ENCODE measurements around the gene ERG. TPM values are rescaled to one million over a fixed set of nuclear protein-coding genes. Genes with fewer than 3 reads are reported as not detected.

Gene ERG
- total and polyA plus RNA-seq, 2 experiments from 2014 or later, result 0.14 to 0.44 TPM

DNA sequence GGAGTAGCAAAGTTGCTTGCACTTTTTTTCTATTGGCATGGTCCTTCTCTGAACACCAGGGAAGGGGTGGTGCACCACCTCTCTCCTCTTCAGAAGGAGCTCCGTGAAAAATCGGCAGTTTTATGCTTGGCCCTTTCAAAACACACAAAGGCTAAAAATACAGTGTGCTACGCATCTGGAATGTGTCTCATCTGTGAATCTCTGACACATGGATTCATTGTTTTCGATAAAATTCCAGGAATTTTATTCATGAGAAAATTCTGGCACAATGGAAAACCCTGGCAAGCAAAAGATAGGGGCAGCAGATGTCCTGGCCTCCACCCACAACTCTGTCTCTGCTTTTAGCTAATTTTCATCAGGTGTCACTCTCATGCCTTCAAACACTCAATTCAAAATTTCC lies 42.9 kb downstream of the ERG start (continued):
- no peak for TF ChIP-seq ZNF114 (CRISPR knock-in tag; IDR thresholded peaks at IDR 0.05)
- TF ChIP-seq CREB1 (CRISPR knock-in tag; IDR thresholded peaks at IDR 0.05; ENCODE audit: low read depth), result no peak
- no peak for TF ChIP-seq JUNB (IDR thresholded peaks at IDR 0.05; ENCODE audit: unreplicated experiment)
- TF ChIP-seq NANOG (IDR thresholded peaks at IDR 0.05; ENCODE audit: borderline replicate concordance), result no peak
- TF ChIP-seq, protein P1, sequence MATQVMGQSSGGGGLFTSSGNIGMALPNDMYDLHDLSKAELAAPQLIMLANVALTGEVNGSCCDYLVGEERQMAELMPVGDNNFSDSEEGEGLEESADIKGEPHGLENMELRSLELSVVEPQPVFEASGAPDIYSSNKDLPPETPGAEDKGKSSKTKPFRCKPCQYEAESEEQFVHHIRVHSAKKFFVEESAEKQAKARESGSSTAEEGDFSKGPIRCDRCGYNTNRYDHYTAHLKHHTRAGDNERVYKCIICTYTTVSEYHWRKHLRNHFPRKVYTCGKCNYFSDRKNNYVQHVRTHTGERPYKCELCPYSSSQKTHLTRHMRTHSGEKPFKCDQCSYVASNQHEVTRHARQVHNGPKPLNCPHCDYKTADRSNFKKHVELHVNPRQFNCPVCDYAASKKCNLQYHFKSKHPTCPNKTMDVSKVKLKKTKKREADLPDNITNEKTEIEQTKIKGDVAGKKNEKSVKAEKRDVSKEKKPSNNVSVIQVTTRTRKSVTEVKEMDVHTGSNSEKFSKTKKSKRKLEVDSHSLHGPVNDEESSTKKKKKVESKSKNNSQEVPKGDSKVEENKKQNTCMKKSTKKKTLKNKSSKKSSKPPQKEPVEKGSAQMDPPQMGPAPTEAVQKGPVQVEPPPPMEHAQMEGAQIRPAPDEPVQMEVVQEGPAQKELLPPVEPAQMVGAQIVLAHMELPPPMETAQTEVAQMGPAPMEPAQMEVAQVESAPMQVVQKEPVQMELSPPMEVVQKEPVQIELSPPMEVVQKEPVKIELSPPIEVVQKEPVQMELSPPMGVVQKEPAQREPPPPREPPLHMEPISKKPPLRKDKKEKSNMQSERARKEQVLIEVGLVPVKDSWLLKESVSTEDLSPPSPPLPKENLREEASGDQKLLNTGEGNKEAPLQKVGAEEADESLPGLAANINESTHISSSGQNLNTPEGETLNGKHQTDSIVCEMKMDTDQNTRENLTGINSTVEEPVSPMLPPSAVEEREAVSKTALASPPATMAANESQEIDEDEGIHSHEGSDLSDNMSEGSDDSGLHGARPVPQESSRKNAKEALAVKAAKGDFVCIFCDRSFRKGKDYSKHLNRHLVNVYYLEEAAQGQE (IDR thresholded peaks at IDR 0.05; ENCODE audit: unreplicated experiment), result no peak
- no peak for TF ChIP-seq ZNF331 (CRISPR knock-in tag; IDR thresholded peaks at IDR 0.05; ENCODE audit: low read depth)
- no peak for TF ChIP-seq STAT1 (IDR thresholded peaks at IDR 0.05; ENCODE audit: unreplicated experiment)

GRCh38 chr21:38454702-38455101 lies 43.6 kb downstream of the ERG start:
- H3K9me3 Mint-ChIP-seq, result no peaks in the 10 kb centered on the region; the same call in 2 of the 3 replicates
- no peaks in the 10 kb centered on the region for H3K36me3 Mint-ChIP-seq (ENCODE audit: low read depth)
- H3K4me3 Mint-ChIP-seq, result no peak overlapping the region
- no peaks in the 10 kb centered on the region for H3K36me3 ChIP-seq (ENCODE audit: insufficient read depth)
- H3F3A ChIP-seq (replicated peaks; ENCODE audit: low read depth), result no peaks in the 10 kb centered on the region
- H3K27ac Mint-ChIP-seq, result no peak overlapping the region
- H2AFZ ChIP-seq, result no peak overlapping the region
- peaks cover 23% of the 10 kb centered on the region for H3K27me3 Mint-ChIP-seq (ENCODE audit: insufficient read depth, low read depth, poor library complexity)
- H3K4me2 ChIP-seq, result no peak overlapping the region
- no peak overlapping the region for H3K27ac ChIP-seq (ENCODE audit: low read depth)
- no peak overlapping the region for H3K4me3 ChIP-seq
- no peaks in the 10 kb centered on the region for H4K20me1 ChIP-seq (replicated peaks; ENCODE audit: insufficient read depth)
- H3K27me3 ChIP-seq (ENCODE audit: insufficient read depth), result no peaks in the 10 kb centered on the region
- peaks cover 15% of the 10 kb centered on the region for H3K4me1 Mint-ChIP-seq
- DNase-seq (ENCODE audit: low spot score), result no peak
- ATAC-seq, result no peak
- no peaks in the 10 kb centered on the region for H3K79me2 ChIP-seq (replicated peaks; ENCODE audit: insufficient read depth)
- peaks cover 11% of the 10 kb centered on the region; the same call in 1 of the 2 replicates for H3K4me1 ChIP-seq (ENCODE audit: insufficient read depth)
- TF ChIP-seq ZNF331 (CRISPR knock-in tag; IDR thresholded peaks at IDR 0.05; ENCODE audit: low read depth), result no peak
- no peaks in the 10 kb centered on the region; the same call in 1 of the 2 replicates for H3K9me2 ChIP-seq (ENCODE audit: insufficient read depth)

GRCh38 chr21:38454161-38454560 lies 44.1 kb downstream of the ERG start:
- H3K27ac ChIP-seq (ENCODE audit: low read depth), result no peak overlapping the region
- H3K36me3 ChIP-seq (ENCODE audit: insufficient read depth), result no peaks in the 10 kb centered on the region
- peaks cover 23% of the 10 kb centered on the region for H3K27me3 Mint-ChIP-seq (ENCODE audit: insufficient read depth, low read depth, poor library complexity)
- no peaks in the 10 kb centered on the region; the same call in 1 of the 2 replicates for H3K9me2 ChIP-seq (ENCODE audit: insufficient read depth)
- no peak overlapping the region for H3K4me3 ChIP-seq
- ATAC-seq (peak; percentile 72), DNase-seq (ENCODE audit: low spot score) (peak; percentile 29)
- H4K20me1 ChIP-seq (replicated peaks; ENCODE audit: insufficient read depth), result no peaks in the 10 kb centered on the region
- no peaks in the 10 kb centered on the region; the same call in 2 of the 3 replicates for H3K9me3 Mint-ChIP-seq
- H3K4me1 ChIP-seq (ENCODE audit: insufficient read depth), result peaks cover 11% of the 10 kb centered on the region; the same call in 1 of the 2 replicates
- no peaks in the 10 kb centered on the region for H3K36me3 Mint-ChIP-seq (ENCODE audit: low read depth)
- no peaks in the 10 kb centered on the region for H3F3A ChIP-seq (replicated peaks; ENCODE audit: low read depth)
- peaks cover 15% of the 10 kb centered on the region for H3K4me1 Mint-ChIP-seq
- no peak overlapping the region for H3K27ac Mint-ChIP-seq
- H3K4me2 ChIP-seq, result no peak overlapping the region
- H2AFZ ChIP-seq, result no peak overlapping the region
- no peak overlapping the region for H3K4me3 Mint-ChIP-seq
- TF ChIP-seq ZNF114 (CRISPR knock-in tag; IDR thresholded peaks at IDR 0.05) (no peak), CTCF (conservative IDR thresholded peaks at IDR 0.05; ENCODE audit: low read depth in 2 of 2) (no peak), EZH2 (IDR thresholded peaks at IDR 0.05; ENCODE audit: low read depth, unreplicated experiment) (no peak), NANOG (IDR thresholded peaks at IDR 0.05; ENCODE audit: borderline replicate concordance) (no peak), ETS1 (IDR thresholded peaks at IDR 0.05) (no peak)
- H3K79me2 ChIP-seq (replicated peaks; ENCODE audit: insufficient read depth), result no peaks in the 10 kb centered on the region
- H3K27me3 ChIP-seq (ENCODE audit: insufficient read depth), result no peaks in the 10 kb centered on the region
